Measurements from ENCODE around the gene UQCRQ. TPM values are rescaled to one million over a fixed set of nuclear protein-coding genes. Genes with fewer than 3 reads are reported as not detected.

Gene UQCRQ
- total and polyA plus RNA-seq, 2 of the 13 experiments (the other 11 are each of a cell fraction or from before 2014, with no cell fraction given): 257 to 575 TPM

DNA sequence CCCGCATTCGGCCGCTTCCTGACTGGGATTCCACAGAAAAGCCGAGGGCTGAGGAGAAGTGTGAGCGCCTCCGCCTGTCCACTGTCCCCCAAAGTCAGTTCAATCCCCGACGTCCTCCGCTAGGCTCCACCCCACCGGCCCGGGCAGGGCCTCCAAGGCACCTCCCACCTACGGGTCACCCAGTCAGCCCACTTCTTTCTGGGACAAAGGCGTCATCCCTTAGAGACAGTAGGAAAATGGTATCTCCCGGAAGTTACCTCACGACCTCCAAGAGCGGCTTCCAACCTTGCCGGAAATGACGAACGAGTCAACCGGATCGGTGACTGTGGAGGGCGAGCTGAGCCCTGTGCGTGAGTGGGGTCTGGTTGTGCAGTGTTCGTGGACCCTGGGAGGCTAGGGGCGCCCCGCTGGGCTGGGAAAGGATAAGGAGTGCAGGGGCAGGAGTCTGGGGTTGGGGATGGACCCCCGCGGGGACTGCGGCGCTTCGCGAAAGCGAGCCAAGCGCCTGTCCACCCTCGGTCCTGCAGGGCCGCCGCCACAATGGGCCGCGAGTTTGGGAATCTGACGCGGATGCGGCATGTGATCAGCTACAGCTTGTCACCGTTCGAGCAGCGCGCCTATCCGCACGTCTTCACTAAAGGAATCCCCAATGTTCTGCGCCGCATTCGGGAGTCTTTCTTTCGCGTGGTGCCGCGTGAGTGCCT is at the start of gene UQCRQ, which contains the start of gene GDF9 (continued):
- TF ChIP-seq, protein P1, sequence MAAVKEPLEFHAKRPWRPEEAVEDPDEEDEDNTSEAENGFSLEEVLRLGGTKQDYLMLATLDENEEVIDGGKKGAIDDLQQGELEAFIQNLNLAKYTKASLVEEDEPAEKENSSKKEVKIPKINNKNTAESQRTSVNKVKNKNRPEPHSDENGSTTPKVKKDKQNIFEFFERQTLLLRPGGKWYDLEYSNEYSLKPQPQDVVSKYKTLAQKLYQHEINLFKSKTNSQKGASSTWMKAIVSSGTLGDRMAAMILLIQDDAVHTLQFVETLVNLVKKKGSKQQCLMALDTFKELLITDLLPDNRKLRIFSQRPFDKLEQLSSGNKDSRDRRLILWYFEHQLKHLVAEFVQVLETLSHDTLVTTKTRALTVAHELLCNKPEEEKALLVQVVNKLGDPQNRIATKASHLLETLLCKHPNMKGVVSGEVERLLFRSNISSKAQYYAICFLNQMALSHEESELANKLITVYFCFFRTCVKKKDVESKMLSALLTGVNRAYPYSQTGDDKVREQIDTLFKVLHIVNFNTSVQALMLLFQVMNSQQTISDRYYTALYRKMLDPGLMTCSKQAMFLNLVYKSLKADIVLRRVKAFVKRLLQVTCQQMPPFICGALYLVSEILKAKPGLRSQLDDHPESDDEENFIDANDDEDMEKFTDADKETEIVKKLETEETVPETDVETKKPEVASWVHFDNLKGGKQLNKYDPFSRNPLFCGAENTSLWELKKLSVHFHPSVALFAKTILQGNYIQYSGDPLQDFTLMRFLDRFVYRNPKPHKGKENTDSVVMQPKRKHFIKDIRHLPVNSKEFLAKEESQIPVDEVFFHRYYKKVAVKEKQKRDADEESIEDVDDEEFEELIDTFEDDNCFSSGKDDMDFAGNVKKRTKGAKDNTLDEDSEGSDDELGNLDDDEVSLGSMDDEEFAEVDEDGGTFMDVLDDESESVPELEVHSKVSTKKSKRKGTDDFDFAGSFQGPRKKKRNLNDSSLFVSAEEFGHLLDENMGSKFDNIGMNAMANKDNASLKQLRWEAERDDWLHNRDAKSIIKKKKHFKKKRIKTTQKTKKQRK (IDR thresholded peaks at IDR 0.05; ENCODE audit: low read length): no peak
- TF ChIP-seq ZSCAN30 (CRISPR knock-in tag; IDR thresholded peaks at IDR 0.05) (no peak), ZNF12 (CRISPR knock-in tag; IDR thresholded peaks at IDR 0.05) (no peak; the same call in 1 of the 2 replicates), ZNF781 (CRISPR knock-in tag; IDR thresholded peaks at IDR 0.05; ENCODE audit: borderline replicate concordance, not compliant biosample characterization) (peak; percentile 62), HCFC1 (IDR thresholded peaks at IDR 0.05; ENCODE audit: low read depth, low read length) (peak; percentile 42), SKI (IDR thresholded peaks at IDR 0.05; ENCODE audit: partially characterized antibody) (peak; percentile 43), FOXK2 (IDR thresholded peaks at IDR 0.05) (peak; percentile 82), ZNF7 (CRISPR knock-in tag; IDR thresholded peaks at IDR 0.05) (no peak), TAF15 (IDR thresholded peaks at IDR 0.05; ENCODE audit: low read depth, low read length, poor library complexity, severe bottlenecking) (no peak), ZNF570 (CRISPR knock-in tag; IDR thresholded peaks at IDR 0.05; ENCODE audit: borderline replicate concordance) (no peak), IKZF1 (IDR thresholded peaks at IDR 0.05) (no peak), FOXJ3 (CRISPR knock-in tag; IDR thresholded peaks at IDR 0.05; ENCODE audit: borderline replicate concordance) (peak; percentile 74; the same call in 1 of the 2 replicates), ZNF644 (CRISPR knock-in tag; IDR thresholded peaks at IDR 0.05; ENCODE audit: low read depth) (no peak), ZNF746 (CRISPR knock-in tag; IDR thresholded peaks at IDR 0.05) (peak; percentile 72), TBP (CRISPR knock-in tag; IDR thresholded peaks at IDR 0.05) (no peak)
- TF ChIP-seq, protein P2, sequence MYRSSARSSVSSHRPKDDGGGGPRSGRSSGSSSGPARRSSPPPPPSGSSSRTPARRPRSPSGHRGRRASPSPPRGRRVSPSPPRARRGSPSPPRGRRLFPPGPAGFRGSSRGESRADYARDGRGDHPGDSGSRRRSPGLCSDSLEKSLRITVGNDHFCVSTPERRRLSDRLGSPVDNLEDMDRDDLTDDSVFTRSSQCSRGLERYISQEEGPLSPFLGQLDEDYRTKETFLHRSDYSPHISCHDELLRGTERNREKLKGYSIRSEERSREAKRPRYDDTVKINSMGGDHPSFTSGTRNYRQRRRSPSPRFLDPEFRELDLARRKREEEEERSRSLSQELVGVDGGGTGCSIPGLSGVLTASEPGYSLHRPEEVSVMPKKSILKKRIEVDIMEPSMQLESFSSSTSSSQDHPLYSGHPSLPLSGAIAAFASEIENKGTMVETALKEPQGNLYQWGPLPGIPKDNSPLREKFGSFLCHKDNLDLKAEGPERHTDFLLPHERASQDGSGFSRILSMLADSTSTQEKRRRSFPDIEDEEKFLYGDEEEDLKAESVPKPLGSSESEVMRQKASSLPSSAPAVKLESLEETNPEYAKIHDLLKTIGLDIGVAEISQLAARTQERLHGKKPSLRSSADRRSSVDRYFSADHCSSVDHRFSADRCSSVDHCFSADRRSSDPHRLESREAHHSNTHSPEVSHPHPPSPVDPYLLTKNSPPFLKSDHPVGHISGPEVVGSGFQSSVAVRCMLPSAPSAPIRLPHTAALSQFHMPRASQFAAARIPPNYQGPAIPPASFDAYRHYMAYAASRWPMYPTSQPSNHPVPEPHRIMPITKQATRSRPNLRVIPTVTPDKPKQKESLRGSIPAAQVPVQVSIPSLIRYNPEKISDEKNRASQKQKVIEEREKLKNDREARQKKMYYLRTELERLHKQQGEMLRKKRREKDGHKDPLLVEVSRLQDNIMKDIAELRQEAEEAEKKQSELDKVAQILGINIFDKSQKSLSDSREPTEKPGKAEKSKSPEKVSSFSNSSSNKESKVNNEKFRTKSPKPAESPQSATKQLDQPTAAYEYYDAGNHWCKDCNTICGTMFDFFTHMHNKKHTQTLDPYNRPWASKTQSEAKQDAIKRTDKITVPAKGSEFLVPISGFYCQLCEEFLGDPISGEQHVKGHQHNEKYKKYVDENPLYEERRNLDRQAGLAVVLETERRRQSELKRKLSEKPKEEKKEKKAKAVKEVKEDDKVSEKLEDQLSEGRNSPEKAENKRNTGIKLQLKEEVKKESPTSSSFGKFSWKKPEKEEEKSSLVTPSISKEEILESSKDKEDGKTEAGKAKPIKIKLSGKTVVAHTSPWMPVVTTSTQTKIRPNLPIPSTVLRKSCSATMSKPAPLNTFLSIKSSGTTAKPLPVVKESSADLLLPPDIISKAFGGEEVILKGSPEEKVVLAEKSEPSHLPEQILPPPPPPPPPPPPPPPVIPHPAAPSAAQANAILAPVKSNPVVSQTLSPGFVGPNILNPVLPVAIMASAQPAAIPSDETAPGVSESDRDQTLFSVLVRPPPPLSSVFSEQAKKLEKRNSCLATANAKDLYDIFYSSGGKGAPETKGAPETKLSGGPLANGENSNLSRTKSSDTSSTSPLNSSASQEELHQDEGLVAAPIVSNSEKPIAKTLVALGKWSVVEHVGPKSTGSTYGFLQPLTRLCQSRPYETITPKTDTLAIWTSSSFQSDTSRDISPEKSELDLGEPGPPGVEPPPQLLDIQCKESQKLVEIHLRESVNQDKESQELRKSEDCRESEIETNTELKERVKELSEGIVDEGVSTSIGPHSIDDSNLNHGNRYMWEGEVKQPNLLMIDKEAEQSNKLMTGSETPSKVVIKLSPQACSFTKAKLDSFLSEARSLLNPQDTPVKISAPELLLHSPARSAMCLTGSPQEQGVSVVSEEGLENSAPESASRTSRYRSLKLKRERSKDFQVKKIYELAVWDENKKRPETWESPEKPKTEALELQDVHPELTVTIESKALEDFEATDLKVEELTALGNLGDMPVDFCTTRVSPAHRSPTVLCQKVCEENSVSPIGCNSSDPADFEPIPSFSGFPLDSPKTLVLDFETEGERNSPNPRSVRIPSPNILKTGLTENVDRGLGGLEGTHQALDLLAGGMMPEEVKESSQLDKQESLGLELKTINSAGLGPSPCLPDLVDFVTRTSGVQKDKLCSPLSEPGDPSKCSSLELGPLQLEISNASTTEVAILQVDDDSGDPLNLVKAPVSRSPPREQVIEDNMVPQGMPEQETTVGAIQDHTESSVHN (CRISPR knock-in tag; IDR thresholded peaks at IDR 0.05): no peak; the same call in 1 of the 2 replicates
- TF ChIP-seq, protein P3, sequence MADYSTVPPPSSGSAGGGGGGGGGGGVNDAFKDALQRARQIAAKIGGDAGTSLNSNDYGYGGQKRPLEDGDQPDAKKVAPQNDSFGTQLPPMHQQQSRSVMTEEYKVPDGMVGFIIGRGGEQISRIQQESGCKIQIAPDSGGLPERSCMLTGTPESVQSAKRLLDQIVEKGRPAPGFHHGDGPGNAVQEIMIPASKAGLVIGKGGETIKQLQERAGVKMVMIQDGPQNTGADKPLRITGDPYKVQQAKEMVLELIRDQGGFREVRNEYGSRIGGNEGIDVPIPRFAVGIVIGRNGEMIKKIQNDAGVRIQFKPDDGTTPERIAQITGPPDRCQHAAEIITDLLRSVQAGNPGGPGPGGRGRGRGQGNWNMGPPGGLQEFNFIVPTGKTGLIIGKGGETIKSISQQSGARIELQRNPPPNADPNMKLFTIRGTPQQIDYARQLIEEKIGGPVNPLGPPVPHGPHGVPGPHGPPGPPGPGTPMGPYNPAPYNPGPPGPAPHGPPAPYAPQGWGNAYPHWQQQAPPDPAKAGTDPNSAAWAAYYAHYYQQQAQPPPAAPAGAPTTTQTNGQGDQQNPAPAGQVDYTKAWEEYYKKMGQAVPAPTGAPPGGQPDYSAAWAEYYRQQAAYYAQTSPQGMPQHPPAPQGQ (CRISPR knock-in tag; IDR thresholded peaks at IDR 0.05; ENCODE audit: borderline replicate concordance): 0 out of 2 replicates have a peak, but pooled peaks have one; percentile 17
